ENCODE data around the gene PIWIL4. TPM values are rescaled to one million over a fixed set of nuclear protein-coding genes. Genes with fewer than 3 reads are reported as not detected.
A peak's percentile ranks its signal among the peaks of the same experiment; 100 is the strongest.

The PIWIL4 gene
- polyA plus RNA-seq, 1 of the 3 experiments (the other 2 are of a cell fraction), result 1.7 TPM

DNA sequence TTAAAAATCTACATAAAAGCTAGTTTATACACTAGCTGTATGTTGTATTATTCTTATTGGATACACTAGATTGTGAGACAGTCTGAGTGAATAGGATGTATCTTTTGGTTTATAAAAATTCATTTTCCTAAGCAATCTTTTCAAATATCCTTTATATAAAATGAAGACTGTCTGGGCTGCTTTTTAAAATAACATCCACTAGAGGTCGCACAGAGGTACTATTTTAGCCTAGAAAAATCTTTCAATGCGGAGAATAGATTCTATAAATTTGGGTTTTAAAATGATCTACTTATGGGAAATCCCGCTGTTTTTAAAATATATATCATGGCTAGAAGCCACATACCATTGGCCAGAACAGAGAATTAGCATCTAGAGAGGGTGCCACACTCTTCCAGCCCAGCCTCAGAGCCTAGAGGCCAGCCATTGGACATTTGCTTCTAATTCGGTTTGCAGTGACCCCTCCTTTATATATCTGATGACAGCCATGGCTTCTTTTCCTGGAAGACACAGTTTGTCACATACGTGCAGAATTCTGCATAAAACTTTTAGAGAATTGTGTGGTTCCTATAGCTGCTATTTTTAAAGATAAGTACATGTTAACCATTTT, 47.6 kb upstream of the PIWIL4 start:
- Histone ChIP-seq H3F3A (replicated peaks; ENCODE audit: insufficient read depth) (no peaks in the 10 kb centered on the region), H3K27ac (ENCODE audit: low read depth in 2 of 2, low read length in 1 of 2) (no peak overlapping the region), H4K20me1 (ENCODE audit: insufficient read depth) (no peaks in the 10 kb centered on the region), H3K79me2 (ENCODE audit: insufficient read depth) (no peaks in the 10 kb centered on the region), H3K4me3 (ENCODE audit: low read depth in 2 of 2, low read length in 1 of 2) (no peak overlapping the region; a peak in 1 of 4 replicates), H3K27me3 (ENCODE audit: insufficient read depth) (no peaks in the 10 kb centered on the region), H2AFZ (ENCODE audit: low read depth) (0 out of 2 replicates have a peak overlapping the region, but pooled peaks have one; percentile 23), H3K4me1 (ENCODE audit: control insufficient read depth in 1 of 2, insufficient read depth in 2 of 2, low read depth in 1 of 2, low read length in 1 of 2) (no peaks in the 10 kb centered on the region), H3K36me3 (replicated peaks in 1 of 2; ENCODE audit: control insufficient read depth in 1 of 2, insufficient read depth in 2 of 2, low read length in 1 of 2) (no peaks in the 10 kb centered on the region), H3K9me3 (no peaks in the 10 kb centered on the region), H3K9ac (no peak overlapping the region), H3K4me2 (no peak overlapping the region), H3K9me2 (no peaks in the 10 kb centered on the region)
- POLR2A ChIA-PET, result no interaction called here
- DNase-seq, result peak; percentile 38
- no peak for TF ChIP-seq SIN3A (IDR thresholded peaks at IDR 0.05; ENCODE audit: borderline replicate concordance, low read depth, low read length)
- no peak for TF ChIP-seq TCF12 (IDR thresholded peaks at IDR 0.05)
- no peak for TF ChIP-seq FOSL2 (IDR thresholded peaks at IDR 0.05; ENCODE audit: borderline replicate concordance, low read depth)
- no peak for TF ChIP-seq TEAD4 (IDR thresholded peaks at IDR 0.05; ENCODE audit: borderline replicate concordance, insufficient read depth)
- no peak for TF ChIP-seq ELF1 (IDR thresholded peaks at IDR 0.05)
- TF ChIP-seq, protein P1, sequence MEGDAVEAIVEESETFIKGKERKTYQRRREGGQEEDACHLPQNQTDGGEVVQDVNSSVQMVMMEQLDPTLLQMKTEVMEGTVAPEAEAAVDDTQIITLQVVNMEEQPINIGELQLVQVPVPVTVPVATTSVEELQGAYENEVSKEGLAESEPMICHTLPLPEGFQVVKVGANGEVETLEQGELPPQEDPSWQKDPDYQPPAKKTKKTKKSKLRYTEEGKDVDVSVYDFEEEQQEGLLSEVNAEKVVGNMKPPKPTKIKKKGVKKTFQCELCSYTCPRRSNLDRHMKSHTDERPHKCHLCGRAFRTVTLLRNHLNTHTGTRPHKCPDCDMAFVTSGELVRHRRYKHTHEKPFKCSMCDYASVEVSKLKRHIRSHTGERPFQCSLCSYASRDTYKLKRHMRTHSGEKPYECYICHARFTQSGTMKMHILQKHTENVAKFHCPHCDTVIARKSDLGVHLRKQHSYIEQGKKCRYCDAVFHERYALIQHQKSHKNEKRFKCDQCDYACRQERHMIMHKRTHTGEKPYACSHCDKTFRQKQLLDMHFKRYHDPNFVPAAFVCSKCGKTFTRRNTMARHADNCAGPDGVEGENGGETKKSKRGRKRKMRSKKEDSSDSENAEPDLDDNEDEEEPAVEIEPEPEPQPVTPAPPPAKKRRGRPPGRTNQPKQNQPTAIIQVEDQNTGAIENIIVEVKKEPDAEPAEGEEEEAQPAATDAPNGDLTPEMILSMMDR (IDR thresholded peaks at IDR 0.05), result peak; percentile 87
- TF ChIP-seq, protein P2, sequence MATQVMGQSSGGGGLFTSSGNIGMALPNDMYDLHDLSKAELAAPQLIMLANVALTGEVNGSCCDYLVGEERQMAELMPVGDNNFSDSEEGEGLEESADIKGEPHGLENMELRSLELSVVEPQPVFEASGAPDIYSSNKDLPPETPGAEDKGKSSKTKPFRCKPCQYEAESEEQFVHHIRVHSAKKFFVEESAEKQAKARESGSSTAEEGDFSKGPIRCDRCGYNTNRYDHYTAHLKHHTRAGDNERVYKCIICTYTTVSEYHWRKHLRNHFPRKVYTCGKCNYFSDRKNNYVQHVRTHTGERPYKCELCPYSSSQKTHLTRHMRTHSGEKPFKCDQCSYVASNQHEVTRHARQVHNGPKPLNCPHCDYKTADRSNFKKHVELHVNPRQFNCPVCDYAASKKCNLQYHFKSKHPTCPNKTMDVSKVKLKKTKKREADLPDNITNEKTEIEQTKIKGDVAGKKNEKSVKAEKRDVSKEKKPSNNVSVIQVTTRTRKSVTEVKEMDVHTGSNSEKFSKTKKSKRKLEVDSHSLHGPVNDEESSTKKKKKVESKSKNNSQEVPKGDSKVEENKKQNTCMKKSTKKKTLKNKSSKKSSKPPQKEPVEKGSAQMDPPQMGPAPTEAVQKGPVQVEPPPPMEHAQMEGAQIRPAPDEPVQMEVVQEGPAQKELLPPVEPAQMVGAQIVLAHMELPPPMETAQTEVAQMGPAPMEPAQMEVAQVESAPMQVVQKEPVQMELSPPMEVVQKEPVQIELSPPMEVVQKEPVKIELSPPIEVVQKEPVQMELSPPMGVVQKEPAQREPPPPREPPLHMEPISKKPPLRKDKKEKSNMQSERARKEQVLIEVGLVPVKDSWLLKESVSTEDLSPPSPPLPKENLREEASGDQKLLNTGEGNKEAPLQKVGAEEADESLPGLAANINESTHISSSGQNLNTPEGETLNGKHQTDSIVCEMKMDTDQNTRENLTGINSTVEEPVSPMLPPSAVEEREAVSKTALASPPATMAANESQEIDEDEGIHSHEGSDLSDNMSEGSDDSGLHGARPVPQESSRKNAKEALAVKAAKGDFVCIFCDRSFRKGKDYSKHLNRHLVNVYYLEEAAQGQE (IDR thresholded peaks at IDR 0.05; ENCODE audit: low read depth, low read length), result no peak
- TF ChIP-seq, protein P3, sequence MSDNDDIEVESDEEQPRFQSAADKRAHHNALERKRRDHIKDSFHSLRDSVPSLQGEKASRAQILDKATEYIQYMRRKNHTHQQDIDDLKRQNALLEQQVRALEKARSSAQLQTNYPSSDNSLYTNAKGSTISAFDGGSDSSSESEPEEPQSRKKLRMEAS (IDR thresholded peaks at IDR 0.05; ENCODE audit: low read depth), result no peak
- no peak for TF ChIP-seq EP300 (IDR thresholded peaks at IDR 0.05; ENCODE audit: borderline replicate concordance in 1 of 2, low read depth in 1 of 2, low read length in 1 of 2)
- TF ChIP-seq EZH2phosphoT487 (IDR thresholded peaks at IDR 0.05; ENCODE audit: borderline replicate concordance, low read depth), result no peak
- TF ChIP-seq MEF2A (IDR thresholded peaks at IDR 0.05; ENCODE audit: borderline replicate concordance, low read depth), result no peak
- no peak for TF ChIP-seq GATA2 (CRISPR knock-in tag; IDR thresholded peaks at IDR 0.05)
- TF ChIP-seq GABPA (IDR thresholded peaks at IDR 0.05; ENCODE audit: low read depth), result no peak
- no peak for TF ChIP-seq POLR2AphosphoS5 (IDR thresholded peaks at IDR 0.05; ENCODE audit: low read depth, low read length)
- TF ChIP-seq NRF1 (IDR thresholded peaks at IDR 0.05; ENCODE audit: low read depth, low read length), result no peak
- TF ChIP-seq RFX5 (IDR thresholded peaks at IDR 0.05; ENCODE audit: low read length), result no peak
- peak; percentile 23 for TF ChIP-seq SMC3 (IDR thresholded peaks at IDR 0.05; ENCODE audit: low read depth, low read length)
- no peak for TF ChIP-seq YY1 (IDR thresholded peaks at IDR 0.05; ENCODE audit: low read depth)
- no peak for TF ChIP-seq RXRA (IDR thresholded peaks at IDR 0.05; ENCODE audit: borderline replicate concordance, low read depth)
- TF ChIP-seq MXI1 (IDR thresholded peaks at IDR 0.05; ENCODE audit: low read depth, low read length), result no peak
- TF ChIP-seq, protein P4, sequence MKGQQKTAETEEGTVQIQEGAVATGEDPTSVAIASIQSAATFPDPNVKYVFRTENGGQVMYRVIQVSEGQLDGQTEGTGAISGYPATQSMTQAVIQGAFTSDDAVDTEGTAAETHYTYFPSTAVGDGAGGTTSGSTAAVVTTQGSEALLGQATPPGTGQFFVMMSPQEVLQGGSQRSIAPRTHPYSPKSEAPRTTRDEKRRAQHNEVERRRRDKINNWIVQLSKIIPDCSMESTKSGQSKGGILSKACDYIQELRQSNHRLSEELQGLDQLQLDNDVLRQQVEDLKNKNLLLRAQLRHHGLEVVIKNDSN (IDR thresholded peaks at IDR 0.05; ENCODE audit: borderline replicate concordance, low read depth), result no peak
- TF ChIP-seq, protein P5, sequence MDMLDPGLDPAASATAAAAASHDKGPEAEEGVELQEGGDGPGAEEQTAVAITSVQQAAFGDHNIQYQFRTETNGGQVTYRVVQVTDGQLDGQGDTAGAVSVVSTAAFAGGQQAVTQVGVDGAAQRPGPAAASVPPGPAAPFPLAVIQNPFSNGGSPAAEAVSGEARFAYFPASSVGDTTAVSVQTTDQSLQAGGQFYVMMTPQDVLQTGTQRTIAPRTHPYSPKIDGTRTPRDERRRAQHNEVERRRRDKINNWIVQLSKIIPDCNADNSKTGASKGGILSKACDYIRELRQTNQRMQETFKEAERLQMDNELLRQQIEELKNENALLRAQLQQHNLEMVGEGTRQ (IDR thresholded peaks at IDR 0.05; ENCODE audit: borderline replicate concordance, low read depth, low read length), result no peak
- TF ChIP-seq RAD21 (IDR thresholded peaks at IDR 0.05; ENCODE audit: low read length), result peak; percentile 57
- 24% methylated on average over 5 of the region's 5 CpGs for WGBS (ENCODE audit: low lambda C conversion rate)
- CTCF ChIA-PET, result interaction anchor here (0.6 to 1.8 kb wide), 22 partner anchors 10 to 630 kb away, joined by 3 to 8 read pairs (median 3); partner anchors contain the start of gene AMOTL1

Data from SK-N-SH (cell line).